MM.1S (cell line): ENCODE measurements around the gene PARD6B.

Source experiments
- CTCF ChIP-seq: fragments of 300-600 bp; sonication (generic); IDR thresholded peaks from 2 replicates; pipeline ENCODE4 v1.5.1; 2016; ENCODE audit warnings: antibody characterized with exemption, low read length, mixed read lengths
- EZH2phosphoT487 ChIP-seq: fragments of 300-600 bp; sonication (generic); IDR thresholded peaks from 2 replicates; pipeline ENCODE4 v1.6.1; 2018; ENCODE audit warnings: antibody characterized with exemption, low read length

- TF ChIP-seq CTCF (no peak), EZH2phosphoT487 (no peak)
Observed at GRCh38 chr20:50804437-50805348, 73.3 kb downstream of the PARD6B start.
